ENCODE data around the gene EEF2KMT. TPM values are rescaled to one million over a fixed set of nuclear protein-coding genes. Genes with fewer than 3 reads are reported as not detected.

EEF2KMT gene
- total and polyA plus RNA-seq, 4 donors, result 3.4 to 14.2 (median 10.2) TPM

- Histone ChIP-seq H3K4me1 (ENCODE audit: control insufficient read depth in 5 of 5, insufficient read depth in 5 of 5, low read length in 5 of 5) (peaks cover 0 to 11% (median under 1%) of the 10 kb centered on the region in 5 donors), H3K9me3 (ENCODE audit: control insufficient read depth in 4 of 4, insufficient read depth in 3 of 4, low read length in 3 of 4) (no peaks in the 10 kb centered on the region), H3K4me3 (no peak overlapping the region), H3K27me3 (ENCODE audit: control insufficient read depth in 3 of 3, insufficient read depth in 3 of 3, low read length in 2 of 3) (no peaks in the 10 kb centered on the region), H3K36me3 (ENCODE audit: control insufficient read depth in 4 of 4, insufficient read depth in 4 of 4, low read length in 4 of 4) (peaks cover 3 to 14% (median 11%) of the 10 kb centered on the region in 4 donors), H3K9ac (ENCODE audit: insufficient read depth in 1 of 2, low read length in 2 of 2) (no peak overlapping the region), H3K27ac (ENCODE audit: low read depth in 1 of 2, low read length in 1 of 2) (peak overlapping the region; percentile 57 to 92)
- ATAC-seq (ENCODE audit: insufficient read depth, low FRiP score) (no peak), DNase-seq (no peak)
- TF ChIP-seq, protein P1, sequence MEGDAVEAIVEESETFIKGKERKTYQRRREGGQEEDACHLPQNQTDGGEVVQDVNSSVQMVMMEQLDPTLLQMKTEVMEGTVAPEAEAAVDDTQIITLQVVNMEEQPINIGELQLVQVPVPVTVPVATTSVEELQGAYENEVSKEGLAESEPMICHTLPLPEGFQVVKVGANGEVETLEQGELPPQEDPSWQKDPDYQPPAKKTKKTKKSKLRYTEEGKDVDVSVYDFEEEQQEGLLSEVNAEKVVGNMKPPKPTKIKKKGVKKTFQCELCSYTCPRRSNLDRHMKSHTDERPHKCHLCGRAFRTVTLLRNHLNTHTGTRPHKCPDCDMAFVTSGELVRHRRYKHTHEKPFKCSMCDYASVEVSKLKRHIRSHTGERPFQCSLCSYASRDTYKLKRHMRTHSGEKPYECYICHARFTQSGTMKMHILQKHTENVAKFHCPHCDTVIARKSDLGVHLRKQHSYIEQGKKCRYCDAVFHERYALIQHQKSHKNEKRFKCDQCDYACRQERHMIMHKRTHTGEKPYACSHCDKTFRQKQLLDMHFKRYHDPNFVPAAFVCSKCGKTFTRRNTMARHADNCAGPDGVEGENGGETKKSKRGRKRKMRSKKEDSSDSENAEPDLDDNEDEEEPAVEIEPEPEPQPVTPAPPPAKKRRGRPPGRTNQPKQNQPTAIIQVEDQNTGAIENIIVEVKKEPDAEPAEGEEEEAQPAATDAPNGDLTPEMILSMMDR (IDR thresholded peaks at IDR 0.05; ENCODE audit: control extremely low read depth, extremely low read depth), result no peak
- 54 to 64% methylated on average over 7 of the region's 7 CpGs for WGBS, 2 donors
Observed at GRCh38 chr16:5071341-5071680, 26.3 kb downstream of the EEF2KMT start.

GRCh38 chr16:5070431-5071186 lies 27.0 kb downstream of the EEF2KMT start:
- ATAC-seq (ENCODE audit: insufficient read depth, low FRiP score), result no peak
- Histone ChIP-seq H3K27me3 (ENCODE audit: control insufficient read depth in 3 of 3, insufficient read depth in 3 of 3, low read length in 2 of 3) (no peaks in the 10 kb centered on the region), H3K9ac (ENCODE audit: insufficient read depth in 1 of 2, low read length in 2 of 2) (no peak overlapping the region), H3K4me1 (ENCODE audit: control insufficient read depth in 5 of 5, insufficient read depth in 5 of 5, low read length in 5 of 5) (peaks cover 0 to 18% (median 3%) of the 10 kb centered on the region in 5 donors), H3K9me3 (ENCODE audit: control insufficient read depth in 4 of 4, insufficient read depth in 3 of 4, low read length in 3 of 4) (no peaks in the 10 kb centered on the region), H3K36me3 (ENCODE audit: control insufficient read depth in 4 of 4, insufficient read depth in 4 of 4, low read length in 4 of 4) (peaks cover 3 to 7% (median 6%) of the 10 kb centered on the region in 4 donors), H3K4me3 (no peak overlapping the region), H3K27ac (ENCODE audit: low read depth in 1 of 2, low read length in 1 of 2) (no peak overlapping the region)
- WGBS, 2 donors, result 87 to 91% methylated on average over 15 of the region's 15 CpGs
- TF ChIP-seq, protein P1 (IDR thresholded peaks at IDR 0.05; ENCODE audit: control extremely low read depth, extremely low read depth), result no peak
- no peak for DNase-seq

GRCh38 chr16:5069854-5070253 lies 27.7 kb downstream of the EEF2KMT start:
- H3K27me3 ChIP-seq (ENCODE audit: control insufficient read depth in 3 of 3, insufficient read depth in 3 of 3, low read length in 2 of 3), result no peaks in the 10 kb centered on the region
- no peak overlapping the region for H3K4me3 ChIP-seq
- TF ChIP-seq, protein P1 (IDR thresholded peaks at IDR 0.05; ENCODE audit: control extremely low read depth, extremely low read depth), result no peak
- H3K4me1 ChIP-seq (ENCODE audit: control insufficient read depth in 5 of 5, insufficient read depth in 5 of 5, low read length in 5 of 5), result peaks cover 0 to 26% (median 4%) of the 10 kb centered on the region in 5 donors
- H3K27ac ChIP-seq (ENCODE audit: low read depth in 1 of 2, low read length in 1 of 2), result no peak overlapping the region
- peaks cover 0 to 2% (median under 1%) of the 10 kb centered on the region in 4 donors for H3K36me3 ChIP-seq (ENCODE audit: control insufficient read depth in 4 of 4, insufficient read depth in 4 of 4, low read length in 4 of 4)
- no peak for ATAC-seq (ENCODE audit: insufficient read depth, low FRiP score)
- no peak overlapping the region for H3K9ac ChIP-seq (ENCODE audit: insufficient read depth in 1 of 2, low read length in 2 of 2)
- H3K9me3 ChIP-seq (ENCODE audit: control insufficient read depth in 4 of 4, insufficient read depth in 3 of 4, low read length in 3 of 4), result no peaks in the 10 kb centered on the region
- 93 to 97% methylated on average over 9 of the region's 9 CpGs for WGBS, 2 donors
- DNase-seq, result no peak

Data from lung (tissue), 12 donors.